ENCODE data around the gene FBXL15. TPM values are rescaled to one million over a fixed set of nuclear protein-coding genes. Genes with fewer than 3 reads are reported as not detected.

FBXL15 gene
- total RNA-seq, 4 donors from 2014 or later = 13.4 to 34.0 (median 27.2) TPM

- H3K9me3 ChIP-seq = no peaks in the 10 kb centered on the region
- no peak overlapping the region for H3K27ac ChIP-seq
- TF ChIP-seq CTCF (IDR thresholded peaks at IDR 0.05) = no peak
- TF ChIP-seq POLR2A (IDR thresholded peaks at IDR 0.05) = no peak
- WGBS, 2 donors = 77 to 79% methylated on average over 6 of the region's 6 CpGs
- intact Hi-C loops (cut with DNase I) = no loop called here
- DNase-seq = no peak
- H3K27me3 ChIP-seq = no peaks in the 10 kb centered on the region
- H3K36me3 ChIP-seq = no peaks in the 10 kb centered on the region
- no peak overlapping the region for H3K4me3 ChIP-seq (replicated peaks in 1 of 3)
- peaks cover 3 to 18% of the 10 kb centered on the region in 2 donors for H3K4me1 ChIP-seq
These were observed 47.4 kb downstream of the FBXL15 start for GRCh38 chr10:102467971-102468438.

GRCh38 chr10:102468683-102469082, 48.0 kb downstream of the FBXL15 start:
- peaks cover 0 to 11% of the 10 kb centered on the region in 2 donors for H3K4me1 ChIP-seq
- H3K36me3 ChIP-seq = no peaks in the 10 kb centered on the region
- no peak overlapping the region for H3K4me3 ChIP-seq (replicated peaks in 1 of 3)
- intact Hi-C loops (cut with DNase I) = no loop called here
- DNase-seq = no peak
- no peaks in the 10 kb centered on the region for H3K27me3 ChIP-seq
- peak overlapping the region in 2 of 3 donors; percentile 20 to 29 for H3K27ac ChIP-seq
- 63 to 73% methylated on average over 9 of the region's 9 CpGs for WGBS, 2 donors
- H3K9me3 ChIP-seq = no peaks in the 10 kb centered on the region
- TF ChIP-seq POLR2A (IDR thresholded peaks at IDR 0.05) (no peak), CTCF (IDR thresholded peaks at IDR 0.05) (no peak)

- no peak overlapping the region for H3K27ac ChIP-seq
- DNase-seq = no peak
- 92 to 94% methylated on average over 28 to 29 of the region's 36 CpGs for WGBS, 2 donors
- H3K9me3 ChIP-seq = no peaks in the 10 kb centered on the region
- TF ChIP-seq CTCF (IDR thresholded peaks at IDR 0.05) = no peak
- no peak for TF ChIP-seq POLR2A (IDR thresholded peaks at IDR 0.05)
- no peaks in the 10 kb centered on the region for H3K27me3 ChIP-seq
- H3K4me3 ChIP-seq (replicated peaks in 1 of 3) = no peak overlapping the region
- intact Hi-C loops (cut with DNase I) = loop anchor here (10.0 kb wide), 1 partner anchor 236 kb away; no protein-coding TSS in a partner anchor
- H3K36me3 ChIP-seq = no peaks in the 10 kb centered on the region
- H3K4me1 ChIP-seq = peaks cover 0 to 9% of the 10 kb centered on the region in 2 donors
These were observed 50.2 kb downstream of the FBXL15 start for GRCh38 chr10:102470579-102471546.

MicroRNA genes within 50 kb of the gene (microRNA counts, 767-probe panel; counts per million panel counts)
- microRNA hsa-miR-146b-3p (0 counts per million in 2 donors), microRNA hsa-miR-146b-5p (2,634 to 5,199 counts per million in 2 donors)

Small RNA genes lying within 50 kb of the gene (microRNA-seq; reads per million reads assigned to microRNA genes)
- 976 reads per million, percentile 81 among the genes with 10 or more reads in this experiment for gene MIR146B

Small RNA genes lying within 50 kb of the gene (small RNA-seq; reads per million reads assigned to genes)
- 389 reads per million, percentile 98 among the genes with 10 or more reads in this experiment for gene MIR146B

Other genes with a start within 250 kb of the FBXL15 start
- gene ELOVL3, start 194.5 kb upstream of the FBXL15 start, total RNA-seq = not detected
- gene PITX3, start 179.3 kb upstream of the FBXL15 start, total RNA-seq = under 1 TPM in 1 of 4 donors, not detected in 3; 0.45 TPM
- gene GBF1, start 175.3 kb upstream of the FBXL15 start, total RNA-seq = 10 to 100 TPM; 34.0 to 68.3 (median 53.5) TPM
- gene NFKB2, start 25.1 kb upstream of the FBXL15 start, total RNA-seq = 10 to 100 TPM; 12.3 to 26.0 (median 15.3) TPM
- gene PSD, start 2.1 kb upstream of the FBXL15 start, total RNA-seq = 1 to 10 TPM in 1 of 4 donors, under 1 TPM in 3; 0.24 to 1.1 (median 0.49) TPM
- 10 to 100 TPM; 56.2 to 73.9 (median 62.0) TPM for gene CUEDC2, start 11.7 kb downstream of the FBXL15 start, total RNA-seq
- 1 to 10 TPM; 1.1 to 2.9 (median 1.8) TPM for gene C10orf95, start 30.7 kb downstream of the FBXL15 start, total RNA-seq
- gene ACTR1A, start 81.9 kb downstream of the FBXL15 start, total RNA-seq = 100 to 1,000 TPM in 3 of 4 donors, 10 to 100 TPM in 1; 94.1 to 111 (median 103) TPM
- gene SUFU, start 83.1 kb downstream of the FBXL15 start, total RNA-seq = 1 to 10 TPM; 2.3 to 5.4 (median 4.4) TPM
- gene TRIM8, start 223.6 kb downstream of the FBXL15 start, total RNA-seq = 100 to 1,000 TPM; 138 to 187 (median 162) TPM

Measured in thyroid gland (tissue), 4 donors.